Measurements from ENCODE around the gene MTUS2. TPM values are rescaled to one million over a fixed set of nuclear protein-coding genes. Genes with fewer than 3 reads are reported as not detected.

The MTUS2 gene
- total and polyA plus RNA-seq, 2 of the 8 experiments (the other 6 are each of a cell fraction or from before 2014, with no cell fraction given), result 0.18 to 0.80 TPM

DNA sequence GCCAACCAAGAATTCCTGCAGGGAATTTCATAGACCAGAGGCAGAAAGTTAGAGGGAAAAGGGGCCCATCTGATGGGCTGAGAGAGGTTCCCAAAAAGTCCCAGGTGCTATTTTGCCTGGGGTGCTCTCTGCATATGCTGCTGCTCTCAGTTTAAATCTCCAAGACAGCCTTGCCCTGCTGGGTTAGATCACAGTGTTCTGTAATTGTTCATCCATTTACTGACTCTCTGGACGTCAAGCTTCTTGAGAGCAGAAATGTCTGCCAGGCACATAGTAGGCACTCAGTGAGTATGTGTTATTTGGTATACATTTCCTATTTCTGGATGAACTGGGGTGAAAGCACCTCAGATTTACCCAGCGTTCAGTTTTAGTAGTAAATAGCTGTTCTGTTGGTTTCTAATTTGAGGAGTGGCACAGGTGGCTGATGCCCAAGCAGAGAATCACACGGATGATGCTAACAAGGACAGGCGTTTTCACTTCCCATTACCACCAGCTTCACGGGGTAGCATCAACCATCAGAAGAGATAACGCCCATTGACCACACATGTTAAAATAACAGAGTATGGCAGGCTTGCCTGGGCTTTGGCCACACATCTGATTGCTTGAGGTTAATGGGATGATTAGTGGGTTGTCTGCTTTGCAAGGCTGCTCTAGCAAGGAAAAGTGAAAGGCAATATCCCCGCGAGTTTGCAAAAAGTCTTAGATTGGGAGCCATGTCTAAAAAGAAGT lies 614.2 kb downstream of the MTUS2 start:
- WGBS, 2 experiments (ENCODE audit: extremely low coverage in 1 of 2, insufficient coverage in 1 of 2, insufficient read length in 1 of 2, insufficient replicate concordance in 2 of 2, low coverage in 1 of 2, low lambda C conversion rate in 2 of 2, missing lambda C conversion rate in 1 of 2), result 91% methylated on average over 8 of the region's 8 CpGs; no CpG with 5 or more reads in 1 of the 2 experiments
- Histone ChIP-seq H3K9ac (replicated peaks in 1 of 4; ENCODE audit: extremely low read depth in 1 of 4, low read depth in 3 of 4, low read length in 3 of 4) (no peak overlapping the region), H3K18ac (ENCODE audit: extremely low read depth, low read length) (no peak overlapping the region), H3K9me3 (ENCODE audit: insufficient read depth in 2 of 2, low read depth in 1 of 2, low read length in 1 of 2) (no peaks in the 10 kb centered on the region), H3K23me2 (ENCODE audit: low read depth, low read length) (no peaks in the 10 kb centered on the region; the same call in 1 of the 2 replicates), H3K4me2 (ENCODE audit: insufficient read depth in 1 of 2, low read depth in 2 of 2, low read length in 2 of 2) (no peak overlapping the region), H3K23ac (ENCODE audit: insufficient read length) (no peak overlapping the region), H2BK20ac (ENCODE audit: low read length) (no peak overlapping the region), H3K4ac (replicated peaks; ENCODE audit: insufficient read length, low read depth, low read length) (no peak overlapping the region), H3K4me3 (ENCODE audit: extremely low read depth in 1 of 4, insufficient read depth in 2 of 4, low read depth in 3 of 4, low read length in 4 of 4) (no peak overlapping the region), H3K56ac (replicated peaks; ENCODE audit: insufficient read length, low read depth, low read length) (no peak overlapping the region), H3K79me1 (ENCODE audit: low read depth, low read length) (no peaks in the 10 kb centered on the region), H3K27me3 (replicated peaks in 1 of 4; ENCODE audit: control insufficient read depth in 3 of 4, extremely low read depth in 1 of 4, insufficient read depth in 3 of 4, low read length in 3 of 4) (no peaks in the 10 kb centered on the region), H2AK5ac (ENCODE audit: low read depth, low read length) (no peak overlapping the region), H2AFZ (ENCODE audit: low read length) (no peak overlapping the region), H2BK12ac (ENCODE audit: low read depth, low read length) (no peak overlapping the region), H4K5ac (ENCODE audit: insufficient read length, low read depth, low read length) (no peak overlapping the region), H3K27ac (ENCODE audit: low read depth, low read length) (no peak overlapping the region), H4K20me1 (replicated peaks in 1 of 2; ENCODE audit: control insufficient read depth in 1 of 2, insufficient read depth in 2 of 2, low read length in 2 of 2) (no peaks in the 10 kb centered on the region), H2BK5ac (ENCODE audit: low read depth, low read length) (no peak overlapping the region), H3K4me1 (replicated peaks in 1 of 4; ENCODE audit: control insufficient read depth in 3 of 4, insufficient read depth in 4 of 4, low read length in 3 of 4) (peaks cover 0 to 2% (median 0%) of the 10 kb centered on the region in 4 experiments; a peak in 2 of 7 replicates), H2BK120ac (replicated peaks; ENCODE audit: low read depth, low read length) (no peak overlapping the region), H3K79me2 (ENCODE audit: control insufficient read depth in 1 of 2, insufficient read depth in 2 of 2, low read length in 2 of 2) (no peaks in the 10 kb centered on the region), H4K8ac (ENCODE audit: extremely low read depth, insufficient read depth, low read length) (no peak overlapping the region), H4K91ac (replicated peaks; ENCODE audit: insufficient read length, low read length) (no peak overlapping the region), H3K36me3 (ENCODE audit: control insufficient read depth in 2 of 4, insufficient read depth in 4 of 4, low read length in 3 of 4) (no peaks in the 10 kb centered on the region), H2BK15ac (ENCODE audit: low read length) (no peak overlapping the region), H3K14ac (ENCODE audit: insufficient read length) (no peak overlapping the region)
- POLR2A ChIA-PET (ENCODE audit: partially characterized antibody), result interaction anchor here (1.6 kb wide), 1 partner anchor 69 kb away, joined by 3 read pairs; no protein-coding TSS in a partner anchor
- FAIRE-seq, result no peak
- no peak for DNase-seq (ENCODE audit: low read depth in 1 of 2, low spot score in 2 of 2)
- TF ChIP-seq TAF1 (IDR thresholded peaks at IDR 0.05; ENCODE audit: low read depth, low read length) (no peak), CREB1 (IDR thresholded peaks at IDR 0.05) (no peak), KDM5A (IDR thresholded peaks at IDR 0.05; ENCODE audit: low read length) (no peak), BCL11A (IDR thresholded peaks at IDR 0.05; ENCODE audit: low read depth in 2 of 2, low read length in 2 of 2) (no peak), KDM1A (IDR thresholded peaks at IDR 0.05; ENCODE audit: borderline replicate concordance, low read length) (no peak), TEAD4 (IDR thresholded peaks at IDR 0.05; ENCODE audit: low read depth, low read length) (no peak), EZH2 (IDR thresholded peaks at IDR 0.05; ENCODE audit: low read depth, low read length, severe bottlenecking) (no peak), EP300 (IDR thresholded peaks at IDR 0.05; ENCODE audit: borderline replicate concordance in 1 of 2, low read depth in 2 of 2, low read length in 2 of 2) (no peak)
- CTCF ChIA-PET (ENCODE audit: partially characterized antibody), result interaction anchor here (0.6 to 2.8 kb wide), 6 partner anchors 9 to 102 kb away, joined by 3 to 10 read pairs (median 4); no protein-coding TSS in a partner anchor
